Testis (tissue), 2 donors: ENCODE measurements around the gene INO80.

Experiments used
- CTCF ChIP-seq, 3 experiments: fragments of 450-650 bp in 2 of 3; fragments of 200-600 bp in 1 of 3; sonication (generic) in 1 of 3; IDR thresholded peaks; one replicate each; pipeline ENCODE4 v1.5.1; 2016 to 2019; ENCODE audit warnings: antibody characterized with exemption in 3 of 3, mild to moderate bottlenecking in 2 of 3, moderate library complexity in 1 of 3
- POLR2A ChIP-seq: fragments of 450-650 bp; IDR thresholded peaks from one replicate; pipeline ENCODE4 v1.6.1; 2017; ENCODE audit warnings: antibody characterized with exemption, mild to moderate bottlenecking, moderate library complexity

- no peak for TF ChIP-seq CTCF (IDR thresholded peaks at IDR 0.05)
- no peak for TF ChIP-seq POLR2A
These were observed 17.4 kb upstream of the INO80 start for GRCh38 chr15:41133454-41133853.
